ENCODE results near the gene PIK3R6.

- TF ChIP-seq, protein P1, sequence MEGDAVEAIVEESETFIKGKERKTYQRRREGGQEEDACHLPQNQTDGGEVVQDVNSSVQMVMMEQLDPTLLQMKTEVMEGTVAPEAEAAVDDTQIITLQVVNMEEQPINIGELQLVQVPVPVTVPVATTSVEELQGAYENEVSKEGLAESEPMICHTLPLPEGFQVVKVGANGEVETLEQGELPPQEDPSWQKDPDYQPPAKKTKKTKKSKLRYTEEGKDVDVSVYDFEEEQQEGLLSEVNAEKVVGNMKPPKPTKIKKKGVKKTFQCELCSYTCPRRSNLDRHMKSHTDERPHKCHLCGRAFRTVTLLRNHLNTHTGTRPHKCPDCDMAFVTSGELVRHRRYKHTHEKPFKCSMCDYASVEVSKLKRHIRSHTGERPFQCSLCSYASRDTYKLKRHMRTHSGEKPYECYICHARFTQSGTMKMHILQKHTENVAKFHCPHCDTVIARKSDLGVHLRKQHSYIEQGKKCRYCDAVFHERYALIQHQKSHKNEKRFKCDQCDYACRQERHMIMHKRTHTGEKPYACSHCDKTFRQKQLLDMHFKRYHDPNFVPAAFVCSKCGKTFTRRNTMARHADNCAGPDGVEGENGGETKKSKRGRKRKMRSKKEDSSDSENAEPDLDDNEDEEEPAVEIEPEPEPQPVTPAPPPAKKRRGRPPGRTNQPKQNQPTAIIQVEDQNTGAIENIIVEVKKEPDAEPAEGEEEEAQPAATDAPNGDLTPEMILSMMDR (conservative IDR thresholded peaks at IDR 0.05; ENCODE audit: low read depth, low read length) = no peak
- no peak for TF ChIP-seq EZH2 (IDR thresholded peaks at IDR 0.05; ENCODE audit: low read length, unreplicated experiment)
- TF ChIP-seq EZH2phosphoT487 (IDR thresholded peaks at IDR 0.05; ENCODE audit: borderline replicate concordance, low read length) = no peak
Observed at GRCh38 chr17:8847891-8848290, 19.6 kb downstream of the PIK3R6 start.

Measured in PC-3 (cell line).